Measurements from ENCODE around the gene ZCCHC14. TPM values are rescaled to one million over a fixed set of nuclear protein-coding genes. Genes with fewer than 3 reads are reported as not detected.

The ZCCHC14 gene
- total and polyA plus RNA-seq, 2 experiments from 2014 or later, result 7.9 to 23.2 TPM

- no peak for DNase-seq (ENCODE audit: low read depth in 1 of 2, low spot score in 1 of 2)
- H3K4me3 ChIP-seq, result no peak overlapping the region
- no peaks in the 10 kb centered on the region for H3K4me1 ChIP-seq (ENCODE audit: low read depth)
- no peak overlapping the region for H3K27ac ChIP-seq
- no peaks in the 10 kb centered on the region for H3K27me3 ChIP-seq
- TF ChIP-seq CTCF (IDR thresholded peaks at IDR 0.05; ENCODE audit: low read depth, low read length), result no peak
- no peaks in the 10 kb centered on the region for H3K9me3 ChIP-seq (ENCODE audit: low read depth)
- peaks cover 43% of the 10 kb centered on the region for H3K36me3 ChIP-seq
Measured at GRCh38 chr16:87407511-87408112, 85.2 kb downstream of the ZCCHC14 start.

- no peak for TF ChIP-seq CTCF (IDR thresholded peaks at IDR 0.05; ENCODE audit: low read depth, low read length)
- H3K27me3 ChIP-seq, result no peaks in the 10 kb centered on the region
- no peak for DNase-seq (ENCODE audit: low read depth in 1 of 2, low spot score in 1 of 2)
- H3K36me3 ChIP-seq, result peaks cover 42% of the 10 kb centered on the region
- H3K27ac ChIP-seq, result no peak overlapping the region
- no peaks in the 10 kb centered on the region for H3K9me3 ChIP-seq (ENCODE audit: low read depth)
- H3K4me1 ChIP-seq (ENCODE audit: low read depth), result no peaks in the 10 kb centered on the region
- H3K4me3 ChIP-seq, result no peak overlapping the region
Measured at GRCh38 chr16:87406495-87407088, 86.2 kb downstream of the ZCCHC14 start.

- H3K36me3 ChIP-seq, result peaks cover 31% of the 10 kb centered on the region
- no peak overlapping the region for H3K4me3 ChIP-seq
- no peak for DNase-seq (ENCODE audit: low read depth in 1 of 2, low spot score in 1 of 2)
- H3K9me3 ChIP-seq (ENCODE audit: low read depth), result no peaks in the 10 kb centered on the region
- H3K4me1 ChIP-seq (ENCODE audit: low read depth), result no peaks in the 10 kb centered on the region
- no peak for TF ChIP-seq CTCF (IDR thresholded peaks at IDR 0.05; ENCODE audit: low read depth, low read length)
- no peaks in the 10 kb centered on the region for H3K27me3 ChIP-seq
- H3K27ac ChIP-seq, result no peak overlapping the region
Measured at GRCh38 chr16:87404764-87405625, 87.8 kb downstream of the ZCCHC14 start.

GRCh38 chr16:87395181-87395842 is 97.5 kb downstream of the ZCCHC14 start:
- peaks cover 6% of the 10 kb centered on the region for H3K36me3 ChIP-seq

More at GRCh38 chr16:87395181-87395842, 97.5 kb downstream of the ZCCHC14 start:
- DNase-seq (ENCODE audit: low read depth in 1 of 2, low spot score in 1 of 2), result no peak
- H3K9me3 ChIP-seq (ENCODE audit: low read depth), result no peaks in the 10 kb centered on the region
- no peak overlapping the region for H3K4me3 ChIP-seq
- no peak for TF ChIP-seq CTCF (IDR thresholded peaks at IDR 0.05; ENCODE audit: low read depth, low read length)
- no peaks in the 10 kb centered on the region for H3K27me3 ChIP-seq
- no peak overlapping the region for H3K27ac ChIP-seq
- H3K4me1 ChIP-seq (ENCODE audit: low read depth), result peaks cover 24% of the 10 kb centered on the region
